ENCODE results near the gene MUC7. TPM values are rescaled to one million over a fixed set of nuclear protein-coding genes. Genes with fewer than 3 reads are reported as not detected.

MUC7 gene
- total and polyA plus RNA-seq, 2 donors (not counting 1 experiment from before 2014, with no cell fraction given) = not detected

GRCh38 chr4:70518716-70519115, 46.7 kb downstream of the MUC7 start:
- Histone ChIP-seq H3K4me2 (replicated peaks; ENCODE audit: low read depth, low read length, poor library complexity, severe bottlenecking) (no peak overlapping the region), H3K27me3 (replicated peaks in 1 of 4; ENCODE audit: control extremely low read depth in 1 of 4, control insufficient read depth in 3 of 4, insufficient read depth in 4 of 4, low read length in 3 of 4) (no peaks in the 10 kb centered on the region), H3K4me1 (ENCODE audit: control insufficient read depth in 2 of 2, insufficient read depth in 2 of 2, low read length in 2 of 2) (no peaks in the 10 kb centered on the region), H3K79me2 (ENCODE audit: control insufficient read depth, insufficient read depth, low read length) (no peaks in the 10 kb centered on the region), H3K9ac (ENCODE audit: low read length) (no peak overlapping the region), H3K36me3 (replicated peaks in 1 of 2; ENCODE audit: control extremely low read depth in 1 of 2, control insufficient read depth in 1 of 2, extremely low read depth in 1 of 2, insufficient read depth in 2 of 2, low read length in 1 of 2) (no peaks in the 10 kb centered on the region), H3K4me3 (ENCODE audit: control extremely low read depth in 1 of 5, extremely low read depth in 1 of 5, insufficient read depth in 1 of 5, low read depth in 2 of 5, low read length in 4 of 5) (no peak overlapping the region), H4K20me1 (ENCODE audit: control insufficient read depth, insufficient read depth, low read length, poor library complexity, severe bottlenecking) (no peaks in the 10 kb centered on the region), H2AFZ (ENCODE audit: insufficient read depth, low read depth, low read length, poor library complexity, severe bottlenecking) (no peak overlapping the region), H3K27ac (ENCODE audit: low read length in 2 of 2) (no peak overlapping the region), H3K9me3 (ENCODE audit: control extremely low read depth in 1 of 3, control insufficient read depth in 2 of 3, insufficient read depth in 1 of 3, low read length in 2 of 3) (no peaks in the 10 kb centered on the region)
- DNase-seq (no peak), ATAC-seq (ENCODE audit: low read depth) (no peak)
- POLR2A ChIA-PET = no interaction called here
- TF ChIP-seq EZH2 (IDR thresholded peaks at IDR 0.05; ENCODE audit: borderline replicate concordance, insufficient read depth, low read depth, low read length, poor library complexity, severe bottlenecking) (no peak), CTCF (IDR thresholded peaks at IDR 0.05) (no peak)
- no CpG with 5 or more reads among the region's 3 CpGs for WGBS (ENCODE audit: insufficient coverage)
- Mint-ChIP-seq H3K4me1 (no peaks in the 10 kb centered on the region), H3K9me3 (ENCODE audit: insufficient read depth) (no peaks in the 10 kb centered on the region), H3K27ac (no peak overlapping the region), H3K27me3 (peaks cover 4% of the 10 kb centered on the region), H3K4me3 (no peak overlapping the region)
- CTCF ChIA-PET = no interaction called here
- intact Hi-C loops (cut with micrococcal nuclease) = no loop called here

GRCh38 chr4:70522626-70523025, 50.6 kb downstream of the MUC7 start:
- no peaks in the 10 kb centered on the region for H3K9me3 Mint-ChIP-seq (ENCODE audit: insufficient read depth)
- intact Hi-C loops (cut with micrococcal nuclease) = no loop called here
- Histone ChIP-seq H3K36me3 (replicated peaks in 1 of 2; ENCODE audit: control extremely low read depth in 1 of 2, control insufficient read depth in 1 of 2, extremely low read depth in 1 of 2, insufficient read depth in 2 of 2, low read length in 1 of 2) (no peaks in the 10 kb centered on the region), H3K9ac (ENCODE audit: low read length) (no peak overlapping the region), H3K4me2 (replicated peaks; ENCODE audit: low read depth, low read length, poor library complexity, severe bottlenecking) (no peak overlapping the region), H4K20me1 (ENCODE audit: control insufficient read depth, insufficient read depth, low read length, poor library complexity, severe bottlenecking) (no peaks in the 10 kb centered on the region), H3K79me2 (ENCODE audit: control insufficient read depth, insufficient read depth, low read length) (no peaks in the 10 kb centered on the region), H3K9me3 (ENCODE audit: control extremely low read depth in 1 of 3, control insufficient read depth in 2 of 3, insufficient read depth in 1 of 3, low read length in 2 of 3) (no peaks in the 10 kb centered on the region), H3K4me1 (ENCODE audit: control insufficient read depth in 2 of 2, insufficient read depth in 2 of 2, low read length in 2 of 2) (no peaks in the 10 kb centered on the region), H2AFZ (ENCODE audit: insufficient read depth, low read depth, low read length, poor library complexity, severe bottlenecking) (no peak overlapping the region), H3K27me3 (replicated peaks in 1 of 4; ENCODE audit: control extremely low read depth in 1 of 4, control insufficient read depth in 3 of 4, insufficient read depth in 4 of 4, low read length in 3 of 4) (no peaks in the 10 kb centered on the region), H3K27ac (ENCODE audit: low read length in 2 of 2) (no peak overlapping the region), H3K4me3 (ENCODE audit: control extremely low read depth in 1 of 5, extremely low read depth in 1 of 5, insufficient read depth in 1 of 5, low read depth in 2 of 5, low read length in 4 of 5) (no peak overlapping the region)
- H3K27me3 Mint-ChIP-seq = peaks cover 4% of the 10 kb centered on the region
- H3K4me3 Mint-ChIP-seq = no peak overlapping the region
- no peak overlapping the region for H3K27ac Mint-ChIP-seq
- no peak for TF ChIP-seq EZH2 (IDR thresholded peaks at IDR 0.05; ENCODE audit: borderline replicate concordance, insufficient read depth, low read depth, low read length, poor library complexity, severe bottlenecking)
- TF ChIP-seq CTCF (IDR thresholded peaks at IDR 0.05) = no peak
- DNase-seq (no peak), ATAC-seq (ENCODE audit: low read depth) (no peak)
- CTCF ChIA-PET = no interaction called here
- POLR2A ChIA-PET = no interaction called here
- no peaks in the 10 kb centered on the region for H3K4me1 Mint-ChIP-seq
- WGBS (ENCODE audit: insufficient coverage) = 68% methylated on average over 2 of the region's 7 CpGs
